CD4-positive, alpha-beta T cell treated with Interleukin-4 for 1 hour (primary cell): Measurements from ENCODE around the gene EPHB3.

Source experiments
- DNase-seq, 2 donors: peaks; one replicate each; pipeline ENCODE4 v3.0.0-alpha.2; 2020 to 2022

The EPHB3 gene

DNA sequence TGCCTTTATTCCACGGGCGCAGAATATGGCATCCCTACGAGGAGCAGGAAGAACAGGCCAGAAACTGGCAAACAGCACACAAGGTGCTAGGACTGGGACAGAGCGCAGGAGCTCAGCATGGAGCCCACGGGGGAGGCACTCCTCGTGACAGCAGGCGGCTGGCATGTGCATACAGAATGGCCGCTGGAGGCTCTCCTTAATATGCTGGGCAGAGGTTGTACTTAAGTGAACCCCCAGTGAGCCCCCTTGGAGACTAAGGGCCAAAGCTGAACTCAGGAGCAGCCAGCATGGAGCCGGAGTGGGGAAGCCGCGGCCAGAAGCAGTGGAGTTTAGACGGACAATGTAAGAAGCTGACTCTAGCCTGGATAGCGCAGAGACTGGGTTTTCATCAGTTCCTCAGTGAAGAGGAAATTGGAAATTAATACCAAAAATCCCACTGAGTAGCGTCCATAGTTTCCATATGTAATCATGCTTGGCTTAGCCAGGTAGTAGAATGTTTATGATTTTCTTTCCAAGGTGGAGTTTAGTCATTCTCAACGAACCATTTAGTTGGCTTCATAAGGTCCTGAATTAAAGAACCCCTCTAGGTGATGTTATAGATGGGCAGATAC, 69.4 kb downstream of the EPHB3 start:
- DNase-seq, result no peak

DNA sequence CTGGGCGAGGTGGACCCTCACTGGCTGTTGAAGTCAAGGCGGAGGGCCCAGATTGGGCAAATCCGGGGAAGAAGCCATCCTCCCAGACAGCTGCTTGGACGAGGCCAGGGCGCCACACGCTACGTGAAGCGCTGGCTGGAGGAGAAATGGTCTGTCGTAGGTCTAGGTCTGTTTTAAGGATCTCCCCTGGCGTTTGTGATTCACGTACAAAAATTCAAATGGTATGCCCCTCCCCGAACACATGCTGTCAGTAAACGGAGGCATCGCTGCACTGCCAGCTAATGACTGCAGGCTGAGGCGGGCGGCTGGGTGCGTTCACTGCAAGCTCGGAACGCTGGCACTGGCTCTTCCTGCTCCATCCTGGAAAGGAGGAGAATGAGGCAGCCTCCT, 69.9 kb downstream of the EPHB3 start:
- DNase-seq, result no peak
